CD4-positive, alpha-beta memory T cell (primary cell): ENCODE data around the gene STK39. TPM values are rescaled to one million over a fixed set of nuclear protein-coding genes. Genes with fewer than 3 reads are reported as not detected.
"Not testable (repeated sequence)": the region's sequence is repeated elsewhere in the genome, so short reads cannot be mapped to it uniquely, and the experiment has no call there.

Source experiments
- CTCF ChIA-PET: fragments of 350-600 bp; sonication (Branson Sonifier 250); formaldehyde crosslinking; loops from one replicate; lab custom pipeline; 2021; ENCODE audit warnings: inconsistent platforms; ENCODE audit not compliant: partially characterized antibody; lab: Charles Lee
- POLR2A ChIA-PET: fragments of 350-600 bp; sonication (Branson Sonifier 250); formaldehyde crosslinking; loops from one replicate; lab custom pipeline; 2021; ENCODE audit not compliant: partially characterized antibody; lab: Charles Lee
- DNase-seq, 5 donors: peaks; one replicate each; pipeline versions ENCODE4 v3.0.0 to v3.0.0-alpha.2; 2020 to 2022; ENCODE audit warnings: mixed read lengths in 1 of 5
- H3K27ac ChIP-seq: one replicate; pipeline ENCODE4 v1.7.0; 2013; ENCODE audit warnings: low read depth, low read length
- H3K27me3 ChIP-seq: 2 replicates; pipeline ENCODE4 v1.7.0; 2013; ENCODE audit warnings: mild to moderate bottlenecking, low read length, moderate library complexity; ENCODE audit not compliant: insufficient read depth
- H3K36me3 ChIP-seq: 2 replicates; pipeline ENCODE4 v1.7.0; 2013; ENCODE audit warnings: mild to moderate bottlenecking, low read length, moderate library complexity; ENCODE audit not compliant: insufficient read depth
- H3K4me1 ChIP-seq: 2 replicates; pipeline ENCODE4 v1.7.0; 2013; ENCODE audit warnings: mild to moderate bottlenecking, low read length, moderate library complexity; ENCODE audit not compliant: insufficient read depth
- H3K4me3 ChIP-seq, 2 donors: one replicate each; pipeline ENCODE4 v1.7.0; 2013; ENCODE audit warnings: low read length in 2 of 2, mild to moderate bottlenecking in 1 of 2
- H3K9me3 ChIP-seq, 2 donors: one replicate each; pipeline ENCODE4 v1.7.0; 2013; ENCODE audit warnings: low read length in 2 of 2, control low read depth in 1 of 2; ENCODE audit not compliant: control insufficient read depth in 1 of 2
- H3K27ac Mint-ChIP-seq, 7 donors: one replicate each; pipeline ENCODE4 v1.8.0; 2020 to 2021; ENCODE audit warnings: mixed read lengths in 7 of 7, mild to moderate bottlenecking in 6 of 7, inconsistent platforms in 3 of 7, moderate library complexity in 3 of 7
- H3K27me3 Mint-ChIP-seq, 2 donors: one replicate each; pipeline ENCODE4 v1.8.0; 2020 to 2021; ENCODE audit warnings: mixed read lengths in 2 of 2
- H3K36me3 Mint-ChIP-seq, 2 donors: one replicate each; pipeline ENCODE4 v1.8.0; 2020 to 2021; ENCODE audit warnings: mixed read lengths in 2 of 2, inconsistent platforms in 1 of 2, mild to moderate bottlenecking in 1 of 2
- H3K4me1 Mint-ChIP-seq, 4 donors: one replicate each; pipeline ENCODE4 v1.8.0; 2020 to 2021; ENCODE audit warnings: mixed read lengths in 4 of 4, mild to moderate bottlenecking in 1 of 4
- H3K4me3 Mint-ChIP-seq, 8 donors: one replicate each; pipeline ENCODE4 v1.8.0; 2020 to 2021; ENCODE audit warnings: mixed read lengths in 8 of 8, mild to moderate bottlenecking in 7 of 8, moderate library complexity in 6 of 8, inconsistent platforms in 3 of 8
- H3K9me3 Mint-ChIP-seq, 8 donors: one replicate each; pipeline ENCODE4 v1.8.0; 2020 to 2021; ENCODE audit warnings: mixed read lengths in 8 of 8, mild to moderate bottlenecking in 5 of 8, inconsistent platforms in 3 of 8, moderate library complexity in 1 of 8
- intact Hi-C: fragments of 100-400 bp; cut with micrococcal nuclease; formaldehyde crosslinking; loops from one replicate; pipeline ENCODE4 v1.15.1; 2023
- polyA plus RNA-seq, 2 donors: library from polyadenylated mRNA; unstranded; fragments of 300-500 nt; fragmentation: Illumina TruSeq; gene quantifications; one replicate each; pipeline ENCODE4 v1.2.3, GENCODE V29; 2021
- total RNA-seq, 2 experiments: library from RNA; stranded (reverse); gene quantifications; one replicate each; pipeline ENCODE4 v1.2.3, GENCODE V29; 2021

STK39 gene
- total and polyA plus RNA-seq, 4 experiments from 2014 or later = 4.9 to 27.3 (median 18.2) TPM

DNA sequence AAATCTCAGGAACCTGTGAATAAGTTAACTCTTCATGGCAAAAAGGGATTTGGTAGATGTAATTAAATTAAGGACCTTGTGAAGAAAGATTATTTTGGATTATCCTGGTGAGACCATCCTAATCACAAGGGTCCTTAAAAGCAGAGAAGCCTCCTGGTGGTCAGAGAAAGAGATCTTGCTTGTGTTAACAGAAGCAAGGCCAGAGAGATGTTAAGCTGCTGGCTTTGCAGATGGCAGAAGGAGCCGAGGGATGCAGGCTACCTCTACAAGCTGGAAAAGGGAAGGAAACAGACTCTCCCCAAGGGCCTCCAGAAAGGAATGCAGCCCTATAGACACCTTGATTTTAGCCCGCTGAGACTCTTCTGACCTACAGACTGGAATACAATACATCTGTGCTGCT, 197.0 kb downstream of the STK39 start:
- H3K27me3 ChIP-seq = no peaks in the 10 kb centered on the region
- intact Hi-C loops = no loop called here
- ChIA-PET CTCF (no interaction called here), POLR2A (no interaction called here)
- H3K9me3 Mint-ChIP-seq = no peaks in the 10 kb centered on the region
- peaks cover 40 to 44% of the 10 kb centered on the region in 2 donors for H3K36me3 Mint-ChIP-seq
- no peaks in the 10 kb centered on the region for H3K27me3 Mint-ChIP-seq
- no peaks in the 10 kb centered on the region for H3K36me3 ChIP-seq
- H3K4me3 ChIP-seq = no peak overlapping the region
- peaks cover 6 to 24% (median 14%) of the 10 kb centered on the region in 4 donors for H3K4me1 Mint-ChIP-seq
- H3K4me1 ChIP-seq = peaks cover 4% of the 10 kb centered on the region
- H3K27ac Mint-ChIP-seq = peak overlapping the region in 1 of 7 donors; percentile 25
- H3K4me3 Mint-ChIP-seq = no peak overlapping the region
- H3K9me3 ChIP-seq = no peaks in the 10 kb centered on the region
- no peak overlapping the region for H3K27ac ChIP-seq
- DNase-seq = no peak

GRCh38 chr2:168049609-168050008, 197.8 kb downstream of the STK39 start:
- Histone ChIP-seq H3K9me3 (no peaks in the 10 kb centered on the region), H3K4me3 (no peak overlapping the region), H3K4me1 (no peaks in the 10 kb centered on the region), H3K27me3 (no peaks in the 10 kb centered on the region), H3K27ac (no peak overlapping the region), H3K36me3 (no peaks in the 10 kb centered on the region)
- Mint-ChIP-seq H3K9me3 (no peaks in the 10 kb centered on the region), H3K4me3 (no peak overlapping the region), H3K27ac (no peak overlapping the region), H3K27me3 (no peaks in the 10 kb centered on the region), H3K36me3 (peaks cover 37 to 39% of the 10 kb centered on the region in 2 donors), H3K4me1 (peaks cover 1 to 19% (median 9%) of the 10 kb centered on the region in 4 donors)
- ChIA-PET POLR2A (no interaction called here), CTCF (no interaction called here)
- intact Hi-C loops = no loop called here
- no peak for DNase-seq

DNA sequence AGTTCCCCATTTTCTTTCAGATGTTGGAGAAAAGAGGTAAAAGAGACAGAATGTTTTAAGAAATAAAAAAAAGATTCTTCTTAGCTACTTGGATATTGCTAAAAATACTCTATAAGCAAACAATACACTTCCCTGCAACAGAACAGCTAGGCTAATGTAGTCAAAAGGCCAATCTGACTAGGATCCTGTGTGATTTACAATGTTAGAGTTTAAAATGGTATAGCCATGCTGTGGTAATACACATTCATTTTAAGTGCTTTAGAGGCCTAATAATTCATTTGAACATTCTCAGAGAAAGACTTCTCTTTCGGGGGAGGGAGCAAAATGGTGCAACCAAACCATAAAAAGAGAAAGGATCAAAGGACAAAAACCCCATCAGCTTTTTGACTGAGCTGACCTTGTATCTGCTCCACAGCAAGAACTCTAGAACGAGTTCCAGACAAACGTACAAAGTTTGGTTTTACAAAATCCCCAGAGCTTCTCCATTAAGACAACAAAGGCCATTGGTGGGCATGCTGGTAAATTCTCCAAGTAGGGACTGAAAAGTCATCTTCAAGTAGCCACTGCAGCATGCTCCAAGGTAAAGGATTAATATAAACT, 200.2 kb downstream of the STK39 start:
- intact Hi-C loops = no loop called here
- Histone ChIP-seq H3K9me3 (no peaks in the 10 kb centered on the region), H3K4me1 (no peaks in the 10 kb centered on the region), H3K4me3 (no peak overlapping the region), H3K27me3 (no peaks in the 10 kb centered on the region), H3K27ac (no peak overlapping the region), H3K36me3 (no peaks in the 10 kb centered on the region)
- ChIA-PET CTCF (interaction anchor here (0.7 kb wide), 1 partner anchor 240 kb away, joined by 3 read pairs; no protein-coding TSS in a partner anchor), POLR2A (no interaction called here)
- DNase-seq = no peak
- Mint-ChIP-seq H3K36me3 (peaks cover 26 to 32% of the 10 kb centered on the region in 2 donors), H3K27me3 (no peaks in the 10 kb centered on the region), H3K9me3 (no peaks in the 10 kb centered on the region), H3K27ac (no peak overlapping the region), H3K4me3 (no peak overlapping the region), H3K4me1 (peaks cover 2 to 25% (median 13%) of the 10 kb centered on the region in 4 donors)

- no peak overlapping the region for H3K27ac ChIP-seq
- H3K9me3 ChIP-seq = no peaks in the 10 kb centered on the region
- POLR2A ChIA-PET = no interaction called here
- no peaks in the 10 kb centered on the region for H3K27me3 ChIP-seq
- H3K36me3 ChIP-seq = no peaks in the 10 kb centered on the region
- H3K4me1 Mint-ChIP-seq = peaks cover 9 to 35% (median 24%) of the 10 kb centered on the region in 4 donors
- H3K27ac Mint-ChIP-seq = peak overlapping the region in 1 of 7 donors; percentile 49
- intact Hi-C loops = no loop called here
- H3K4me3 Mint-ChIP-seq = no peak overlapping the region
- CTCF ChIA-PET = no interaction called here
- DNase-seq = no peak
- H3K4me3 ChIP-seq = no peak overlapping the region
- H3K9me3 Mint-ChIP-seq = no peaks in the 10 kb centered on the region
- H3K27me3 Mint-ChIP-seq = no peaks in the 10 kb centered on the region
- H3K36me3 Mint-ChIP-seq = peaks cover 13 to 19% of the 10 kb centered on the region in 2 donors
- H3K4me1 ChIP-seq = no peaks in the 10 kb centered on the region
These were observed 202.8 kb downstream of the STK39 start for GRCh38 chr2:168044579-168044978.

- Histone ChIP-seq H3K4me3 (no peak overlapping the region), H3K4me1 (no peaks in the 10 kb centered on the region), H3K9me3 (no peaks in the 10 kb centered on the region), H3K27ac (no peak overlapping the region), H3K36me3 (no peaks in the 10 kb centered on the region), H3K27me3 (no peaks in the 10 kb centered on the region)
- intact Hi-C loops = no loop called here
- H3K36me3 Mint-ChIP-seq = peaks cover 12 to 17% of the 10 kb centered on the region in 2 donors
- no peak for DNase-seq
- no peaks in the 10 kb centered on the region for H3K9me3 Mint-ChIP-seq
- ChIA-PET POLR2A (no interaction called here), CTCF (no interaction called here)
- peaks cover 9 to 33% (median 24%) of the 10 kb centered on the region in 4 donors for H3K4me1 Mint-ChIP-seq
- H3K27me3 Mint-ChIP-seq = no peaks in the 10 kb centered on the region
- H3K27ac Mint-ChIP-seq = peak overlapping the region in 1 of 7 donors; percentile 49
- H3K4me3 Mint-ChIP-seq = no peak overlapping the region
These were observed 203.2 kb downstream of the STK39 start for GRCh38 chr2:168044176-168044575.

DNA sequence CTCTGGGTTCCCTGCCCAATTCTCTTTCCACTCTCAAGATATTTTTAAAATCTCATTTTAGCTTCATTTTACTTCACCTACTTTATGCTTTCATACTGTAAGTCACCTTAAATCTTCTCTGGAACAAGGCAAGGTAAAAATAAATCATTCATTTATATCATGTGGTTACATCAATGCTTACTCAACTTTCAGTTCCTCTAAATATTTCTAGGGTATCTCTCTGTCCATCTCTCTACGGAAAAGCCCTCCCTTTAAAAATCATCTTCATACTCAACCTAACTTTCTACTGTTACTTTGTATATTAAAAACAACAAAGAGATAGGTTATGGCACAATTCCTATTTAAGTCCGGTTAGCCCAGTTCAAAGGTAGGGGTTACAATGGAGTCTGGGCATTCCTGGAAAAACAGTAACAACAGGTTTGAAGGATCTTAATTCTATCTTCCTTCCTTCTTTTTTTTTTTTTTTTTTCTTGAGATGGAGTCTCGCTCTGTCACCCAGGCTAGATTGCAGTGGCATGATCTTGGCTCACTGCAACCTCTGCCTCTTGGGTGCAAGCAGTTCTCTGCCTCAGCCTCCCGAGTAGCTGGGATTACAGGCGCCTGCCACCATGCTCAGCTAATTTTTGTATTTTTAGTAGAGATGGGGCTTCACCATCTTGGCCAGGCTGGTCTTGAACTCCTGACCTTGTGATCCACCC, 205.1 kb downstream of the STK39 start:
- Mint-ChIP-seq H3K27ac (peak overlapping the region in 1 of 7 donors; percentile 14), H3K4me1 (peaks cover 11 to 41% (median 27%) of the 10 kb centered on the region in 4 donors), H3K36me3 (peaks cover 10 to 17% of the 10 kb centered on the region in 2 donors)
- H3K36me3 ChIP-seq, H3K4me3 Mint-ChIP-seq, H3K9me3 Mint-ChIP-seq, intact Hi-C loops, POLR2A ChIA-PET, H3K27ac ChIP-seq, H3K4me1 ChIP-seq, DNase-seq, H3K9me3 ChIP-seq, CTCF ChIA-PET, H3K27me3 Mint-ChIP-seq, H3K27me3 ChIP-seq, H3K4me3 ChIP-seq: not testable (repeated sequence)

GRCh38 chr2:168039881-168040280, 207.5 kb downstream of the STK39 start:
- intact Hi-C loops = no loop called here
- Mint-ChIP-seq H3K4me1 (peaks cover 18 to 51% (median 36%) of the 10 kb centered on the region in 4 donors), H3K27me3 (no peaks in the 10 kb centered on the region), H3K27ac (no peak overlapping the region), H3K4me3 (no peak overlapping the region), H3K36me3 (peaks cover 23 to 24% of the 10 kb centered on the region in 2 donors), H3K9me3 (no peaks in the 10 kb centered on the region)
- no peak overlapping the region for H3K4me3 ChIP-seq
- POLR2A ChIA-PET = no interaction called here
- H3K9me3 ChIP-seq = no peaks in the 10 kb centered on the region
- DNase-seq = no peak
- H3K4me1 ChIP-seq = no peaks in the 10 kb centered on the region
- no peak overlapping the region for H3K27ac ChIP-seq
- no peaks in the 10 kb centered on the region for H3K27me3 ChIP-seq
- H3K36me3 ChIP-seq = no peaks in the 10 kb centered on the region
- CTCF ChIA-PET = no interaction called here
